Smooth muscle cell of the brain vasculature (primary cell): Measurements from ENCODE around the gene PUSL1.

Source experiments
- DNase-seq: peaks from one replicate; pipeline ENCODE4 v3.0.0-alpha.2; 2012; ENCODE audit warnings: low read depth, low spot score

The PUSL1 gene

DNA sequence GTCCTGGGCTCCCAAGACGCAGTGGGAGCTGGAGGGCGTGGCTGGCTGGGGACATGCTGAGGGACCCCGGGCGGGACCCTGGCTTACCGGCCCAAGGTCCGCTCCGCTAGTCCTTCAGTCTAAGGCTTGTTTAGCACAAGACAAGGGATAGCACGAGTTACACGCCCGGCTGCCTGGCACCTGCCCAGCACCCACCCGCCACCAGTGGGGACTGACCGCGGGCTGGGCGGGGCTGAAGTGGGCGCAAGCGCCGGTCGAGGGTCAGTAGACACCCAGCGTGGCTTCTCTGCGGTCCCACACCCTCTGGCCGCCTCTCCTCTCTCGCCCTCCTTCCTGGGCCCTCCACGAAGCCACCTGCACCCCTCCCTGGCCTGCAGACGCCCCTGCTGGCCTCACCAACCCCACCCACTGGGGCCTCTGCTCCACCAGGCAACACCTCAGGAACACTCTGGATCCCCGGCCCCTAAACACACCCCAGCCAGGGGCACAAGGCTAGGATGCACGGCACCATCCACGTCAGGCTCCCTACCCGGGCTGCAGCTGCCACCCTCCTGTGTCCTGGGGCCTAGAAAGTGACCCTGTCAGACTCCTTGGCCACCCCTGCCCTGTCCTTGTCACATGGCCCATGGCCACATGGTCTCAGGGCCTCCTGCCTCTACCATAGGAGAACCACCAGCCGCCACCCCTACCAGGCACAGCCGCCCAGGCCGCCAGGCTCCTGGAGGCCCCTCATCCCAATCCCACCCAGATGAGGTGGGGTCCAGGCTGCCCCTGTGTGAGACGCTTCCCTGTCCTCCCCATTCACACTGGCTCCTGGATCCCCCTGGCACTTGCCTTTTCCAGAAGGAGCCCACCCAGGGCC is 28.8 kb downstream of the PUSL1 start:
- DNase-seq: no peak

- DNase-seq: no peak
Observed at GRCh38 chr1:1337793-1338147, 29.4 kb downstream of the PUSL1 start.

- DNase-seq: no peak
Observed at GRCh38 chr1:1338278-1338677, 29.9 kb downstream of the PUSL1 start.

DNA sequence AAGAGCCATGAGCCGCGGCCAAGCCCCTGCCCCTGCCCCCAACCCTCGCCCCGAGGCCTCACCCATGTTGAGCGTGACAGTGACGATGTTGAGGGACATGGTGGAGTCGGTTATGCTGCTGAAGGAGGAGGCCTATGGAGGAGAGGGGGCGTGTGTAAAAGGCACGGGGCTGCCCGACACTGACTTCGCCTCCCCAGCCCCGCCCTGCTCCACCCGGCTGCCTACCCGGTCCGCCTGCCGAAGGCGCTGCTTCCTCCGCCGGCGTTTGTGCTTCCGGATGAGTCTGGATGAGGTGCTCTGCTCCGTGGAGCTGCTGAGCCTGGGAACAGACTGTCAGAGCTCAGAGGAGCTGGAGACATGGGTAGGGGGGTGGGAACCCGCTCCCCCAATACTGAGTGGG is 31.8 kb downstream of the PUSL1 start:
- DNase-seq: no peak

GRCh38 chr1:1340791-1341548 is 32.6 kb downstream of the PUSL1 start:
- no peak for DNase-seq

DNA sequence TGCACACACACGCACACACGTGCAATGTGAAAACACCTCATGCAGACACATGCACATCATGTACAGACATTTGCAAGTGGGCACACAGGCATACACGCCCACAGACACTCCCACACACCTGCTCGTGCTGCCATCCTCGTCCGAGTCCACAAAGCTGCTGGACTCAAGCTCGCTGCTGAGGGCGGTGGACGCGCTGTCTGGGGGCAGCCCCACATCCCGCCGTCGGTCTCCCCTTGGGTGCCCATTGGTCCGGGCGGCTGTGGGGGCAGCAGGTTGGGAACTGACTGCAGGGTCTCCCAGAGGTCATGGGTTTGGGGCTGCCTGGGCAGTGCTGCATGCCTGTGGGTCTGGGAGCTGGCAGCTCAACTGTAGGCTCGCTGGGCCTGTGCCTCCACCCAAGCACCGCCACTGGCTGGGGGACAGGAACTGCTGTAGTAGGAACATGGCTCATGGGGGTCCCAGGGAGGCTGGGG is 33.2 kb downstream of the PUSL1 start:
- no peak for DNase-seq

DNA sequence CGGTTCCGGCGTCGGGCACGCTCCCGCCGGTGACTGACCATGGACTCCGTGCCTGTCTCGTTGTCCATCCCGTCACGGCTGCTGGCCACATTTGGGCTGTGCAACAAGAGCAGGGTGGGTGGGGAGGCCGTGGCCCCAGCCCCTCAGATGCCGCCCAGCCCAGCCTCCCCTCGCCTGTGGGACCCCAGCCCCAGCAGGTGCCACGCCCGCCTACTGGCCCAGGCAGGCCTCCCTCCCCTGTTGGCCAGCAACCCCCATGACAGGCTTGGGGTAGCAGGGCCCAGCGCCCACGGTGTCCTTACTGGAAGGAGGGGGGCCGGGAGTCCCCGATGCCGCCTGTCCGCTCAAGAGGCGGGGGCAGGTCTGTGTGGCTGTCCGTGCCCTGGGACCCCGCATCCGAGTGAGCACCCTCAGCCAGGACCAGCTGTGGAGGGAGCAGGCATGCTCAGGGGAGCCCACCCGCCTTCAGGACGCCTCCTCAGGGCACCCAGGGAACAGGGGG is 33.7 kb downstream of the PUSL1 start:
- DNase-seq: no peak

DNA sequence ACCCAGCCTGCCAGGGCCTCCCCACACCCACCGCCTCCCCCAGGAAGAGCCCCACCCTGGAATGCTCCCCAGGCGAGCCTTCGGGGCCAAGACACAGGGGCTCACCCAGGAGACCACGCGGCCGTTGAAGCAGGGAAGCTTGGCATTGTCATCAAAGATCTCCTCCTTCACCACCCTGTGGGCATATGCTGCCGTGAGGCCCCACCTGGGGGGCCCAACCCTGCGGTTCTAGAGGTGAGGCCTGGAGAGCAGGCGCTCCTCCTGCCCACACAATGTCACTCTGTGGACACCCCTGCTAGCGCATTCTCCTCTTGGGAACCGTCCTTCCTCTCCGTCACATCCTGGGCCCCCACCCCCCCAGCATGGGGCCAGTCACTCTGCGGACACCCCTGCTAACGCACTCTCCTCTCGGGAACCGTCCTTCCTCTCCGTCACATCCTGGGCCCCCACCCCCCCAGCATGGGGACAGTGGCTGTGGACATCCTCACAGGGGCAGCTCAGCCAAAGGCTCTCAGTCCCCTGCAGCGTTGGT is 34.3 kb downstream of the PUSL1 start:
- no peak for DNase-seq

- no peak for DNase-seq
Observed at GRCh38 chr1:1343811-1344421, 35.5 kb downstream of the PUSL1 start.

DNA sequence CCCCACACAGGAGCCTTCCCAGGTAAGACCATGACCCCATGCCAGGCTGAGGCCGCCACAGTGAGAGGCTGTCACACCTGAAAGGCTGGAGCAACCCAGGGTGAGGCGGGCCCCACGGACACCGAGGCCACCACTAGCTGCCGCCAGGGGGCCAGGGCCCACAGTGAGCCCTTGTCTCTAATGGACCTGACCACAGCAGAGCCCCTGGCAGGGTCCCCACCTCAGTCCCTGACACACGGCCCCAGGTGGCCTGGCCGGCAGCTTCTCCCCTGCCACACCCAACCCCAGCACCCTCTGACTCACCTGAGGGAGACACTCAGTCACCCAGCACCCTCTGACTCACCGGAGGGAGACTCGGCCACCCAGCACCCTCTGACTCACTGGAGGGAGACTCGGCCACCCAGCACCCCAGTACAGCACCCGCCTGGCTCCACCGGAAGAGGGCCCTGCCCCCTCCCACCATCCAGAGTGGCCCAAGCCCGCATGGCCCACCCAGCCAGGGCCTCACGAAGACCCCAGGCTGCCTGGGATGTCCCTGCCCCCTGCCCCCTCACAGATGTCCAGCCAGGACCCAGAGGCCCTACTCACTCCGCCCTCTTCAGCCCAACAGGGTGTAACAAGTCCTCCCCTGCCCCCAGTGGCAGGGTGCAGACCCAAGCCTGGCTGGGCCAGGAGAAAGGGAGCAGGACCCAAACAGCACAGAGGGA is 36.4 kb downstream of the PUSL1 start:
- no peak for DNase-seq

GRCh38 chr1:1345384-1345783 is 37.0 kb downstream of the PUSL1 start:
- DNase-seq: no peak

GRCh38 chr1:1345860-1346500 is 37.6 kb downstream of the PUSL1 start:
- DNase-seq: no peak

DNA sequence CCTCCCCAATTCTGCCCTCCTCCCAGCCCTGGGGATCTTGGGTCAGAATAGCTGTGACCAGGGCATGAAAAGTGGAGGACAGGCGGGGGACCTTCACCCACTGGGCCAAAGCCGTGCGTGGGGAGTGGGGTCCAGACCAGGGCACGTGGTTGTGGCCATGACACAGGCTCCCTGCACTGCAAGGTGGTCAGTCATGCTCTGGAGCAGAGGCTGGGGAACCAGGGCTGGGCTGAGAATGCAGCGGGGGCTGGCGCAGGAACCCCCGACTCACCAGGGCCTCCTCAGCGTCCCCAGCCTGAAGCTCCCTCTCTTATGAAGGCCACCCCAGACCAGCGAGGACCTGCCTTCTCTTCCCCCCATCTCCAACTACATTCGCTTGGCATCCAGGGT is 38.1 kb downstream of the PUSL1 start:
- DNase-seq: no peak

GRCh38 chr1:1347026-1347595 is 38.7 kb downstream of the PUSL1 start:
- DNase-seq: no peak

- no peak for DNase-seq
Observed at GRCh38 chr1:1347663-1348419, 39.4 kb downstream of the PUSL1 start.

DNA sequence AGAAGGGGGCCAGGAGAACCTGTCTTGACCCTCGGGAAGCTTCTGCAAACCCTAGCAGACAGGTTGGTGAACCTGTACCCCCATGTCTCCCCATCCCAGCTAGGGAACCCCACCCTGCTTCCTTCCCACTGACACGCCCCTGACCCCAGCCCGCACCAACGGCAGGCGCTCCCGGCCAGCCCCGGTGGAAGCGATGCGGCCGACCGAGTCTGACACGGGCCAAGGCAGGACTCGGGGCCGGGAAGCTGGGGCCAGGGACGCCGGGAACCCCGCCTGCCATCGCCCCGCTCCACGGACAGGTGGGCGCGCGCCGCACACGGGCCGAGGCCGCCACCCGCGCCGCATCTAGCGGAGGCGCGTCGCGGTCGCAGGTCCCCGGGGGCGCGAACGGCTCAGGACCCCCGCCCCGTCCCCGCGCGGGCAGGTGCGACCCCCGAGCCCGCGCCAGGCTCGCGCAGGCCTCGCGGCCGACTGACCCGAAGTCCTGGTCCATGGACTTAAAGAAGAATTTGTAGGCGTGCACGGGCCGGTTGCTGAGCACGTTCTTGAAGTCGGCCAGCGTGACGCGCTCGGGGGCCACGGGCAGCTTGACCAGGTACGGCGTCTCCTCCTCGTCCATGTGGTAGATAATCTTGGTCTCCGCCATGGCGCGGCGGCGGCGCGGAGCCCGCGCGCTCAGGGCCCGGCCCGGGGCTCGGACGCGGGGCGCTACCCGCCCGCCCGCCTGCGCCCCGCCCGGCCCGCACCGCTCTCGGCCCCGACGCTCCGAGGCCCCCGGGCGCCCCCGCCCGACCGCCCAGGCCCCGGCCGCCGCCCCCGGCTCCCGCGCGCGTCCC is 40.2 kb downstream of the PUSL1 start:
- no peak for DNase-seq

- no peak for DNase-seq
Observed at GRCh38 chr1:1349256-1350012, 41.0 kb downstream of the PUSL1 start, which contains the start of gene DVL1. Gene DVL1, minus strand, starts transcription at chr1:1349418. Its CDS starts 353 bp downstream, at chr1:1349065.
